PC-3 (cell line): ENCODE measurements around the gene FRMPD2. TPM values are rescaled to one million over a fixed set of nuclear protein-coding genes. Genes with fewer than 3 reads are reported as not detected.

ENCODE experiments used
- ATAC-seq: fragments of 200-7000 bp; cut with Tn5 transposase; 2 replicates; pipeline ENCODE4 v1.9.1; 2020; ENCODE audit warnings: mild to moderate bottlenecking, moderate library complexity
- BruUV-seq: library from RNA; stranded (reverse); fragments of 400-500 nt; replicated peaks from 2 replicates; lab custom pipeline; 2021; lab: Mats Ljungman, UMichigan
- CTCF ChIA-PET: fragments of 300-600 bp; sonication (Branson Sonifier 250); formaldehyde crosslinking; loops from one replicate; lab custom pipeline; 2022; ENCODE audit warnings: antibody characterized with exemption; lab: Charles Lee
- POLR2A ChIA-PET: fragments of 300-600 bp; sonication (Branson Sonifier 250); formaldehyde crosslinking; loops from one replicate; lab custom pipeline; 2022; ENCODE audit warnings: antibody characterized with exemption; ENCODE audit not compliant: unreplicated experiment; lab: Charles Lee
- DNase-seq: peaks from one replicate; pipeline ENCODE4 v3.0.0-alpha.2; 2015
- H2AFZ ChIP-seq: fragments of 300-600 bp; sonication (generic); 2 replicates; pipeline ENCODE4 v1.6.0; 2016; ENCODE audit warnings: antibody characterized with exemption, low read length
- H3F3A ChIP-seq: fragments of 300-600 bp; sonication (generic); one replicate; pipeline ENCODE4 v1.6.0; 2017; ENCODE audit warnings: antibody characterized with exemption, low read length, control low read depth, mild to moderate bottlenecking; ENCODE audit not compliant: unreplicated experiment
- H3K27ac ChIP-seq: fragments of 300-600 bp; sonication (generic); 2 replicates; pipeline ENCODE4 v1.5.1; 2016; ENCODE audit warnings: mild to moderate bottlenecking, low read length
- H3K27me3 ChIP-seq: fragments of 300-600 bp; sonication (generic); 2 replicates; pipeline ENCODE4 v1.6.1; 2016; ENCODE audit warnings: low read length, mixed read lengths
- H3K36me3 ChIP-seq: fragments of 300-600 bp; sonication (generic); 2 replicates; pipeline ENCODE4 v1.6.1; 2016; ENCODE audit warnings: low read depth, mixed run types, low read length, mixed read lengths
- H3K4me1 ChIP-seq: fragments of 300-600 bp; sonication (generic); 2 replicates; pipeline ENCODE4 v1.5.1; 2016; ENCODE audit warnings: low read length; ENCODE audit not compliant: insufficient read depth
- H3K4me2 ChIP-seq: fragments of 300-600 bp; sonication (generic); 2 replicates; pipeline ENCODE4 v1.6.0; 2016; ENCODE audit warnings: low read length
- H3K4me3 ChIP-seq: fragments of 300-600 bp; sonication (generic); 2 replicates; pipeline ENCODE4 v1.5.1; 2016; ENCODE audit warnings: mild to moderate bottlenecking, low read length, mixed read lengths
- H3K79me2 ChIP-seq: fragments of 300-600 bp; sonication (generic); 2 replicates; pipeline ENCODE4 v1.6.1; 2017; ENCODE audit warnings: low read length, mixed read lengths
- H3K9ac ChIP-seq: fragments of 300-600 bp; sonication (generic); 2 replicates; pipeline ENCODE4 v1.6.0; 2016; ENCODE audit warnings: mild to moderate bottlenecking, low read length
- H3K9me2 ChIP-seq: fragments of 300-600 bp; sonication (generic); replicated peaks from 2 replicates; pipeline ENCODE4 v1.6.1; 2016; ENCODE audit warnings: mixed run types, low read length, mixed read lengths
- H3K9me3 ChIP-seq: fragments of 300-600 bp; sonication (generic); 2 replicates; pipeline ENCODE4 v1.6.1; 2016; ENCODE audit warnings: low read length, mixed read lengths
- H4K20me1 ChIP-seq: fragments of 300-600 bp; sonication (generic); 2 replicates; pipeline ENCODE4 v1.6.1; 2016; ENCODE audit warnings: low read length, mixed read lengths
- CTCF ChIP-seq: fragments of 300-600 bp; sonication (generic); conservative IDR thresholded peaks from 2 replicates; pipeline ENCODE4 v1.5.1; 2017; ENCODE audit warnings: antibody characterized with exemption, low read depth, mild to moderate bottlenecking, low read length
- EZH2 ChIP-seq: fragments of 300-600 bp; sonication (generic); IDR thresholded peaks from one replicate; pipeline ENCODE4 v1.6.1; 2017; ENCODE audit warnings: antibody characterized with exemption, mild to moderate bottlenecking, low read length; ENCODE audit not compliant: unreplicated experiment
- EZH2phosphoT487 ChIP-seq: fragments of 300-600 bp; sonication (generic); IDR thresholded peaks from 2 replicates; pipeline ENCODE4 v1.6.1; 2018; ENCODE audit warnings: mild to moderate bottlenecking, antibody characterized with exemption, low read length, borderline replicate concordance
- intact Hi-C: fragments of 100-400 bp; cut with micrococcal nuclease; formaldehyde crosslinking; loops from 2 replicates; pipeline ENCODE4 v1.9.0; 2023
- total RNA-seq: library from RNA; depleted of rRNA; stranded (reverse); fragments of >200 nt; gene quantifications from 2 replicates; pipeline ENCODE4 v1.2.3, GENCODE V29; 2014

Gene FRMPD2
- total RNA-seq, 1 experiment from 2014 or later = 0.11 TPM

DNA sequence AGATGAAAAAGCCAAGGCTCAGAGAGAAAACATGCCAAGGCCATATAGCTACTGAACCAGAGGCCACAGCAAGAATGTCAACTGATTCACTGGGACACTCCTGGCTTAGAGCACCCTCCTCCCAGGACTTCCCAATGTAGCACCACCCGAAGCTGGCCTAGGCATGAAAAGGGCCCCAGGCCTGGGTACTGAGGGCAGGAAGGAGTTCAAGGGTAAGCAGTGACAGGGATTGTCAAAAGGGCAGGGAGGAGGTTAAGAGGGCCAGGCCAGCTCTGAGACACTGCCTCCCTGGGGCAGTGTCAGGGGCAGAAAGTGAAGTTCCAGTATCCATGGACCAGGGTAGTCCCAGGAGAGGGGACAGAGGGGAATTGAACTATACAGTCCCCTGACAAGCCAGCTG lies 57.8 kb downstream of the FRMPD2 start:
- H3K27me3 ChIP-seq = no peaks in the 10 kb centered on the region; the same call in 1 of the 2 replicates
- no peak overlapping the region for H3K4me2 ChIP-seq
- H3F3A ChIP-seq = no peaks in the 10 kb centered on the region
- no peaks in the 10 kb centered on the region for H3K9me3 ChIP-seq
- ChIA-PET CTCF (no interaction called here), POLR2A (no interaction called here)
- H3K36me3 ChIP-seq = no peaks in the 10 kb centered on the region
- ATAC-seq (no peak), DNase-seq (no peak)
- BruUV-seq = no TSS peak
- no peak overlapping the region for H3K9ac ChIP-seq
- intact Hi-C loops = no loop called here
- H3K9me2 ChIP-seq = no peaks in the 10 kb centered on the region
- no peak overlapping the region for H2AFZ ChIP-seq
- TF ChIP-seq EZH2 = no peak
- no peak for TF ChIP-seq CTCF
- no peak for TF ChIP-seq EZH2phosphoT487
- H3K27ac ChIP-seq = no peak overlapping the region
- H3K4me3 ChIP-seq = no peak overlapping the region
- H3K4me1 ChIP-seq = no peaks in the 10 kb centered on the region
- H4K20me1 ChIP-seq = no peaks in the 10 kb centered on the region
- no peaks in the 10 kb centered on the region for H3K79me2 ChIP-seq

DNA sequence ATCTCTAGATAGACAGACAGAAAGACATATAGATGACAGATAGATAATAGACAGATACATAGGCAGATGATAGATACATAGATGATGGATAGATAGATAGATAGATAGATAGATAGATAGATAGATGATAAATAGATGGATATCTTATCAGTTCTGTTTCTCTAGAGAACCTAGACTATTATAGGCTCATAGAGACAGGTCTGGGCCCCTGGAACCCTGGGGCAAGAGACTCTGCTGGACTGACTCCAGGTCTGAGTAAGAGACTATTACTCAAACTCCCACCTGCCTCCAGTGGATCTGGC lies 58.3 kb downstream of the FRMPD2 start:
- H3K4me2 ChIP-seq = no peak overlapping the region
- no peak for ATAC-seq
- no peak overlapping the region for H3K4me3 ChIP-seq
- intact Hi-C loops = no loop called here
- H3K36me3 ChIP-seq = no peaks in the 10 kb centered on the region
- no peaks in the 10 kb centered on the region for H4K20me1 ChIP-seq
- no peak overlapping the region for H3K27ac ChIP-seq
- H2AFZ ChIP-seq = no peak overlapping the region
- no peaks in the 10 kb centered on the region for H3K9me3 ChIP-seq
- ChIA-PET CTCF (no interaction called here), POLR2A (no interaction called here)
- H3K9ac ChIP-seq = no peak overlapping the region
- no peak for DNase-seq
- H3K4me1 ChIP-seq = no peaks in the 10 kb centered on the region
- H3F3A ChIP-seq = no peaks in the 10 kb centered on the region
- H3K9me2 ChIP-seq = no peaks in the 10 kb centered on the region
- TF ChIP-seq CTCF = no peak
- no peak for TF ChIP-seq EZH2
- TF ChIP-seq EZH2phosphoT487 = no peak
- BruUV-seq = no TSS peak
- H3K79me2 ChIP-seq = no peaks in the 10 kb centered on the region
- H3K27me3 ChIP-seq = no peaks in the 10 kb centered on the region; the same call in 1 of the 2 replicates

GRCh38 chr10:48215486-48216203 lies 58.9 kb downstream of the FRMPD2 start:
- Histone ChIP-seq H3K4me1 (no peaks in the 10 kb centered on the region), H3K9me3 (no peaks in the 10 kb centered on the region), H3K4me2 (no peak overlapping the region), H3K79me2 (no peaks in the 10 kb centered on the region), H3F3A (no peaks in the 10 kb centered on the region), H3K9ac (no peak overlapping the region), H3K4me3 (no peak overlapping the region), H3K36me3 (no peaks in the 10 kb centered on the region), H4K20me1 (no peaks in the 10 kb centered on the region), H3K27me3 (no peaks in the 10 kb centered on the region; the same call in 1 of the 2 replicates), H2AFZ (no peak overlapping the region), H3K27ac (no peak overlapping the region), H3K9me2 (no peaks in the 10 kb centered on the region)
- CTCF ChIA-PET = no interaction called here
- ATAC-seq (peak; percentile 33; the same call in 1 of the 2 replicates), DNase-seq (peak; percentile 72)
- BruUV-seq = no TSS peak
- TF ChIP-seq EZH2phosphoT487 (no peak), CTCF (peak; percentile 77)
- POLR2A ChIA-PET = no interaction called here
- intact Hi-C loops = loop anchor here (2.0 kb wide), 1 partner anchor 73 kb away; no protein-coding TSS in a partner anchor
